GM19035 (cell line): ENCODE data around the gene HSD17B8.

ENCODE experiments used
- ATAC-seq: cut with Tn5 transposase; IDR thresholded peaks from one replicate; pipeline ENCODE4 v1.9.1; 2021; ENCODE audit not compliant: unreplicated experiment

Gene HSD17B8

GRCh38 chr6:33204415-33205190, at the start of gene HSD17B8:
TSS of gene HSD17B8 (plus strand) at chr6:33204655. CDS start at chr6:33204669, 14 bp downstream.
- ATAC-seq = peak; percentile 42

DNA sequence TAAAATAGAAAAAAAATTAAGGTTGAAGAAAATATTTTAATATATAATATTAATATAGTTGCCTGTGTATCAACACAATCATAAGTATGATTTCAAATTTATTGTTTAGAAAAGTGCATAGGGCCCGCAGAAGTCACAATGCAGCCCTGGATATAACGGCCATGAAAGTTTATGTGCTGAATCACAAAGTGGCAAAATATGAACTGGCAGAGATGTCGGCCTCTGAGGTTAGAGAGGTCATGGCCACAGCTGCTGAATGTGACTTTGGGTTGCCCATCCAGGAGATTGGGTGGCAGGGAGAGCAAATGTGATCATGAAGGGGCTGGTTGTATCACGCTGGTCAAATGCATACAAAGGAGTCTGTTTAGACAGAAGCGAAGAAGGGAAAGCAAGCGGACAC, 47.9 kb upstream of the HSD17B8 start:
- no peak for ATAC-seq

GRCh38 chr6:33156964-33157363, 47.5 kb upstream of the HSD17B8 start:
- ATAC-seq = no peak

GRCh38 chr6:33160096-33160495, 44.4 kb upstream of the HSD17B8 start:
- no peak for ATAC-seq

DNA sequence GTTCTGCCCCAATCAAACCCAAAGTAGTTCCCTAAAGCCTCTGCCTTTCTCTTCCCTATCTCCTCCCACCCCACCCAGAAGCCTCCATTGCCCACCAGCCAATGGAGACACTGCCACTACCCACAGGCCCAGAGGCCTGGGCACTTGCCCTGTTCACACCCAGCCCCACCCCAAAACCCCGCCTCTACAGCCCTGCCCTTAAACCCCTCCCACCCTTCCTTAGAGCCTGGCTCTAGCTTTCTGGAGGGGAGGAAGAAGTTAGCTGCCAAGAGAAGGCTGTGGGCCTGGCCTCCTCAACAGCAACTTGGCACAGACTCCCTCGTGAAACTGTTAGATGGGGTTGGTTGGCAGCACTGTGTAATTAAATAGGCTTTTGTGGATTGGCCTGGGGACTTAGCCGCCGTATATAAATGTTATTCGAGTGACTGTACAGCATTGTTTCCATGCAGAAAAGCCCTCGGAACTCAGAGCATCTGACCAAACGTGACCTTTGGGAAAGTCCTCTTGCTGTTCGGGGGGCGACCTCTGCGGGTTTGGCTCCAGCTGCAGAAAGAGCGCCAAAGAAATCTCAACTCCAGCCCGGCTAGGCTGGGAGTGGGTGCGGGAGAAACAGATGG, 43.6 kb upstream of the HSD17B8 start:
- ATAC-seq = no peak

DNA sequence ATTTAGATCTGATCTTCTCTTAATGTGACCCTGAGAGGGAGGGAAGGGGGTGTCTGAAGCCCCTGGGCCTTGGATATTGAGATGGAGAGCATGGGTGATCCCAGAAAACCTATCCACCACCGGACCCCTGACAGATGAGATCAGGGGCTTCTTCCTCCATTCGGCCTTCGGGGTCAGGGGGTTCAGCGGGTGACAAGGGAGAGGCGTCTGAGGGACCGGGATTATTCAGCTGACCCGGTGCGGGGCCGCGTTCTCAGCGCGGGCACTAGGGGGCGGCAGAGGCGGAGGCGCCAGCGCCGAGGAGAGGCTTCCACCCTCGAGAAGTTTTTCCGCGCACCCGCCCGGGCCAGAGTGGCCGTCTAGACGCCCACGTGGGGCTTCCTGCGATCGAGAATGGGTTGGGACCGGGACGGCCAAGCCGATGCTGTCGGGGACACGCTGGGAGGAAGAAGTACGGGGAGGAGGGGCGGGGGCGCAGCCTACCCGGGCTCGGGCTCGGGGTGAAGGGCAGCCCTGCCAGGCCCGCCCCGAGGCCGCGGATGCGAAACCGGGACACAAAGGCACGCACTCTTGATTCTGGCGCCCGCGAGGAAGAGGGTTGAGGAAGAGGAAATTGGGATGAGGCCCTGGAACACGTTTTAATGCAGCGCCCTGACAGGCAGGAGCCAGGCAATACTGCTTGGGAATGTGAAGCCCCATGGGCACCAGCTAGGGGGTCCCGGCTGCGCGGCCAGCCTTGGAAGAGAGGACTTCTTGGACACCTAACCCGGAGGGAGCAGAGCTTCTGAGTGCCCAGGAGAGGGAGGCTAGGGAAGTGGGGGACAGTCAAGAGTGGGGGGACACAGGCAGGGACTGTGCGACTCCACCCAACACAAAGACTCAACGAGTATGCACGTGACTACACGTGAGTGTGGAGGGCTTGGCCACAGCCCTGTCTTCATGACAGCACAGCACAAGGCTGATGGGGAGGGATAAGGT, 42.8 kb upstream of the HSD17B8 start:
- ATAC-seq = no peak

DNA sequence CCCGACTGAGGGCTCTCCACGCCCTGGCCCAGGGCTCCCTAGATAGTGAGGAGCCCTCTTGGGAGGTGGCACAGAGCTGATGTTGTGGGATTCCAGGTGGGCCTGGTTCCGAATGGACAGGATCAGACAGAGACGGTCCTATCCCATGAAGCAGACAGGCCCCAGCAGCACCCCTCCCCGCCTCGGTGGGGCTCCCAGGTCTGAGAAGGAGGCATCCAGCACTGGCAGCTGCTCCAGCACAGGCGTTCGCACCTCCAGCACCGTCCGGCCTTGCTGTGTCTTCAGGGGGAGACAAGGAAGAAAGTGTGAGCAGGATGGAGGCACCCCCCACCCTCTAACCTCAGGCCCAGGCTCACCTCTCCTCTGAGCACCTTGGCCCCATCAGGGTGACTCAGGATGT, 40.9 kb upstream of the HSD17B8 start:
- no peak for ATAC-seq

GRCh38 chr6:33164176-33164575, 40.3 kb upstream of the HSD17B8 start:
- no peak for ATAC-seq

DNA sequence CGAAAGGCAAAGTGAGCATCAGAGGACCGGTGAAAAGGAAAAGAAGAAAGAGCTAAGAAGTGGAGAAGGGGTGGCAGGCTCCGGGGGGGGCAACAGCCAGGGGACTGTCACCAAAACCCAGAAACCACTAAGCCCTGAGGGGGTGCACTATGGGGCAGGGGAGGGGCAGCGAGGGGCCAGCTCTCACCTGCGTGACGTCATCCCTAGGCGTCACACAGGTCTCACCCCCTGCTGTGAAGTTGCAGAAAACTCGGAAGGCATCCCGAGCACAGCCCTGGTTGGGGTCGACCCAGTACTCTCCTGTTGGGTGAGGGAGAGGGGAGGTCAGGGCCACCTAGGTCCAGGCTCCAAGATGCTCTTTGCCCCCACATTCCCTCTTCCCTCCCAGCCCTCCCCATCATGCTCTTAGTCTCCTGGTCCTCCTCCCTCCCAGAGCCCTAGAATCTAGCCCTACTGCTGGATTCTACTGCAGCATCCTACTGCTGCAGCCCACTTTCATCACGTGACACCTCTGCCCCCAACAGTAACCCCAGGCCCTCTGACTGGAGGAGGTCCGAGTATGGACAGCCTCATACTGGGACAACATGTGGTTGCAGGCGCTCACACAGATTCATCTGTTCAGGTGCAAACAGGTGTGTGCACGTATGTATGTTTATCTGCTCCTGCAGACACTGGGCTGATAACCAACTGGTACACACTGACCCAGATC, 39.6 kb upstream of the HSD17B8 start:
- no peak for ATAC-seq

DNA sequence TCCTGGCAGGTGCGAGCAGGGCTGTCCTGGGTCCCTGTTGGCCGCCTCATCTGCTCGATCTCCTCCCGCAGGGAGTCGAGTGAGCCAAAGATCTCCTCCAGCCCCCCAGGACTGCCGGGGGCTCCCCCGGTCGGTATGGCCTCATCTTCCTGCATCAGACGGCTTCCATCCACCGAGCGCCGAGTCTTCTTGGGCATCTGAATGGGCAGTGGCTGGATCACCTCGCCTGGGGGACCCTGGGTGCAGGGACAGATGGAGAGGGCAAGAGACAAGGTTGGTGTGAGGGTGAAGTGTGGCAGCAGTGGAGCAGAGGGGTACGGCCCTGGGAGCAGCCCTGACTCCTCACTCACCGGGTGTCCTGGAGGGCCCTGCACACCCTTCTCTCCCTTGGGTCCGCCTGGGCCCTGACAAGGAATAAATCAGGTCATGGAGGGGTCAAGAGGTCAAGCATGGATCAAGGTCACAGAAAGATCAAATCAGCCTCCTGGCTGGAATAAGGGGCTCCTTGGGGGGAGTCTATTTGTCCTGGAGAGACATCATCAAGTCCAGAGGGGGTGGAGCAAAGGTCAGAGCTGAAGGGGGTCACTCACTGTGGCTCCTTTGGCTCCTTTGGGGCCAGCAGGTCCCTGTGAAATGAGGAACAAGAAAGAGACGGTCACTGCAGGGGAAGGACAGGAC, 38.7 kb upstream of the HSD17B8 start:
- no peak for ATAC-seq

DNA sequence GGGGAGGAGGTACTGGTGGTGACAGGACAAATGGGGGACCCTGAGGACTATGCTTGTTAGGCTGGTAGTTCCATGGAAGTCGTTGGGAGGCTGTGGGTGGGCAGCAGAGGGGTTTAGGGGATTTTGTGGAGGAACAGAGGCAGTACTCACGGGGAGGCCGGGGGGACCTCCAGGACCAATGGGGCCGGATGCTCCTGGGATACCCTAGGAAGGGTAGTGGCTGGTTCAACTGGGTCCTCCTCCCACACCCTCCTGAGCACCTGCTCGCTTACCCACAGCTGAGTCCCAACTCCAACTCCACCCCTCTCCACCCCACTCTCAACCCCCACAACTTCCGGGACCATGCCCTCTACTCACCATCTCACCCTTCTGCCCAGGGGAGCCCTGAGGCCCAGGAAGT, 38.1 kb upstream of the HSD17B8 start:
- ATAC-seq = no peak

DNA sequence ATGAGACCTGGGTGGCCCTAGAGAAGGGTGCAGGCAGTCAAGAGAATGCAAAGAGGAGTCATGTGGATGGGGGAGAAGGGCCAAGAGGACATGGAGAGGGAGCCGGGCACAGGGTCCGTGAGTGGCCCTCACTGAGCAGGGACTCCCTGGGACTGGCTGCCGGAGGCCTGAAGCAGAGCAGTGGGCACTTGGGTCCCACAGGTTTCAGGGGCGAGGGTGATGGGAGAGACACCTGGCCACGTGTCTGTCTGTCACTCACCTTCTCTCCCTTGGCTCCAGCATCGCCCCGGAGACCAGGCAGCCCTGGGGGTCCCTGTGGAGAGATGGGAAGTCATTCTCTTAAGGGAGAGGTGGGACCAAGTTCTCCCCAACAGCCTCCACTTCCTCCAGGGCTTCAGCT, 37.6 kb upstream of the HSD17B8 start:
- ATAC-seq = no peak

GRCh38 chr6:33167374-33168283, 36.8 kb upstream of the HSD17B8 start:
- no peak for ATAC-seq

DNA sequence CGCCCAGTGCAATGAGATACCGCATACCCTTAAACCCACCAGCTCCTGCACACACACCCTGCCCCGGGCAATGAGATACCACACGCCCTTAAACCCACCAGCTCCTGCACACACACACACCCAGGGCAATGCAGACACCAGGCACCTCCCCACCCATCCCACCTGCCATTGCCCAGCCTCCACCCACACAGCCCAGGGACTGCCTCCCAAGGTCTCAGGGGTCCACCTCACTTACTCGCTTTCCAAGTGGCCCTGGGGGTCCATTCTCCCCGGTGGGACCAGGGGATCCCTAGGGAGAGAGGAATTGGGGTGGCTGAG, 36.2 kb upstream of the HSD17B8 start:
- ATAC-seq = no peak

GRCh38 chr6:33168639-33169038, 35.8 kb upstream of the HSD17B8 start:
- no peak for ATAC-seq

GRCh38 chr6:33169291-33170175, 34.9 kb upstream of the HSD17B8 start:
- ATAC-seq = no peak

- ATAC-seq = no peak
Measured at GRCh38 chr6:33170176-33171015, 34.1 kb upstream of the HSD17B8 start.
